Measurements from ENCODE around the gene RSPO3.
"Not testable (repeated sequence)": the region's sequence is repeated elsewhere in the genome, so short reads cannot be mapped to it uniquely, and the experiment has no call there.

Gene RSPO3

GRCh38 chr6:127118298-127119101 lies at the start of gene RSPO3:
Gene RSPO3, plus strand, starts transcription at chr6:127118671. Its CDS starts 522 bp downstream, at chr6:127119193.
- DNase-seq, result peak; percentile 85

- no peak for DNase-seq
These were observed 48.7 kb upstream of the RSPO3 start for GRCh38 chr6:127069659-127070279.

GRCh38 chr6:127073222-127073621 lies 45.2 kb upstream of the RSPO3 start:
- DNase-seq, result no peak

DNA sequence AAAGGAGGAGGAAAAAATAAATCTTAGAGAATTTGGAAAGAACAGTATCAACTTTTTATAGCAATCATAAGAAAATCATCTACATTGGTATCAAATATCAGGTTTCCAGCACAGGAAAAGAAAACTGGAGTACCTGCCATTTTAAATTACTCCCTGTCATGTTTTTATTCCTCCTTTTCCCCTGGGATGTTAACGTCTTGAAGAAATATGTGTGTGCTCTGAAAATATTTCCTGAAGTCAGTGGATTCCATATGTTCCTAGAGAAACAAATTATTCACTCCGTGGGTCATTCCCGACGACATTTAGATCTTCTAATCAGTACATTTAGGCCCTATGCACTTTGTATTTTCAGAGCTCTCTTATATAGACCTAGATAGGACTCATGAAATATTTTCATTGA lies 42.0 kb upstream of the RSPO3 start:
- no peak for DNase-seq

DNA sequence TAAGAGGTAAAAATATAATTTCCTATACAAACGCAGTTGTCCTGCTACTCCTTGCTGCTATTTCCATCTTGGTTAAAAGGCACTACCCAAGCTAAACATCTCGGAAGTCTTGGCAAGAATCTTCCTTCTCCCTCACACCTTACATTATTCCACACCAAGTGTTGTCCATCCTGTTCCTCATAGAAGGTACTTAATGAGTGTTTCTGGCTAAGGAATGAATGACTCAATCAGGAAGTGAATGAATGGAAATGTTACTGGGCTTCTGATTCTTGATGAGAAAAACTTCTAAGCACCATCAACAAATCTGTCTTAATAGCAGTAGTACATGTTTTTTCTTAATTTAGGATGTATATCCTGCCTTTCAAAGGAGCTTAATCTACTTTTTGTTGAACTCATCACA lies 40.6 kb upstream of the RSPO3 start:
- DNase-seq, result no peak

DNA sequence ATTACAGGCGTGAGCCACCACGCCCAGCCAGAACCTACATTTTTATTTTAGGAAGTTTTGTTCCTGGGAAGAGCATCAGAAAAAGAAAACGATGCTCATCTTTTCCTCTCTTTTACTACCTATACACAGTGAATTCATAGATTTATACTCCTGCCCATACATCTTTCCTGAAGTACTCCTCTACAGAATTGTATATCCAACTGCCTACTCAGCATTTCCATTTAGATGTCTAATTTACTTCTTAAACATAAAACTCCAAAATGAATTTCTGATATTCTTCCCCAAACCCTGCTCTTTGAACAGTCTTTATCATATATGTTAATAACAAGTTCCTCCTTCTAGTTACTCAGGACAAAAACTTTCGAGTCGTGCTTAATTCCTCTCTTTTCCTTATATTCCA lies 39.8 kb upstream of the RSPO3 start:
- DNase-seq, result no peak

GRCh38 chr6:127079681-127080080 lies 38.8 kb upstream of the RSPO3 start:
- DNase-seq, result no peak

DNA sequence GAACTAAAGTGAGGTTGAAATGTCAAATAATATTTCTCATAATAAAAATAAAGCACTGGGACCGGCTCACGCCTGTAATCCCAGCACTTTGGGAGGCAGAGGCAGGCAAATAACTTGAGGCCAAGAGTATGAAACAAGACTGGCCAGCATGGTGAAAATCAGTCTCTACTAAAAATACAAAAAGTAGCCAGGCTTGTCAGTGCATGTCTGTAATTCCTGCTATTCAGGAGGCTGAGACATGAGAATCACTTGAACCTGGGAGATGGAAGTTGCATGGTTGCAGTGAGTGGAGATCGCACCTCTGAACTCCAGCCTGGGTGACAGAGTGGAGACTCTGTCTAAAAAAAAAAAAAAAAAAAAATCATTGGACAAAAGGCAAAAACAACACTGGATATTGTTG lies 38.4 kb upstream of the RSPO3 start:
- no peak for DNase-seq

- DNase-seq, result no peak
These were observed 35.1 kb upstream of the RSPO3 start for GRCh38 chr6:127083231-127083962.

- no peak for DNase-seq
These were observed 34.5 kb upstream of the RSPO3 start for GRCh38 chr6:127083963-127084310.

DNA sequence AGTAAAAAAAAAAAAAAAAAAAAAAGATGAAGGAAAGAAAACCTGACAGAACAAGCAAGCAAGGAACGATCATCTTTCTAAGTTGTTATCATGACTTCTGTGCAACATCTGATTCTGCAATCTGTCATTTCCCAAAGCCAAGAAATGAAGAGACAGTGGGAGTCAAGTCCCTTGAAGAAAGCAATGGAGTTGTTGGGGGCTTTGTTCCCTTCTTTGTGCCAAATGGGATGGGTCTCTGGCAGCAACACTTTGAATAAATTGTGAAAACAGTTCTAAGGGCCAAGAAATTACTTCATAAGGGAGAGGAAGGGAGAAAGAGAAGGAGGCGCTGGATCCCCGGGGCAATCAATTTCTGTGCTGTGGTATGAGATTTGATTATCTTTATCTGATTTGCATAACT lies 33.3 kb upstream of the RSPO3 start:
- DNase-seq, result peak; percentile 22

- DNase-seq, result no peak
These were observed 28.4 kb upstream of the RSPO3 start for GRCh38 chr6:127090051-127090450.

DNA sequence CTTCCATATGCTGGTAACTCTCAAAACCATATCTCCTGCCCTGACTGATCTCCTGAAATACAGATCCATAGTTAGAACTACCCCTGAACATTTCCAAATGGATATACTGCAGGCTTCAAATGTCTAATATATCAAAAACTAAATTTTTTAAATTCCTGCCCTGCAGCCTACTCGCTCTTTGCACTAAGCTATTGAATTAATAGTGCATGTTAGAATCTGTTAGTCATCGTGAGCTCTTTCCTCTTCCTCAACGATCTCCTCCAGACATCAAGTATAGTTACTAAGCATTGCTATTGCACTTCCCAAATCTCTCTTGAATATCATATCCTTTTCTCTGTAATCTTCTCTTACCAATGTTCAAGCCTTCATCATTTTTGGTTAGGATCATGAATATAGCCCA lies 26.0 kb upstream of the RSPO3 start:
- DNase-seq, result no peak

- DNase-seq, result no peak
These were observed 23.7 kb upstream of the RSPO3 start for GRCh38 chr6:127094791-127095190.

GRCh38 chr6:127096167-127096566 lies 22.3 kb upstream of the RSPO3 start:
- DNase-seq, result no peak

DNA sequence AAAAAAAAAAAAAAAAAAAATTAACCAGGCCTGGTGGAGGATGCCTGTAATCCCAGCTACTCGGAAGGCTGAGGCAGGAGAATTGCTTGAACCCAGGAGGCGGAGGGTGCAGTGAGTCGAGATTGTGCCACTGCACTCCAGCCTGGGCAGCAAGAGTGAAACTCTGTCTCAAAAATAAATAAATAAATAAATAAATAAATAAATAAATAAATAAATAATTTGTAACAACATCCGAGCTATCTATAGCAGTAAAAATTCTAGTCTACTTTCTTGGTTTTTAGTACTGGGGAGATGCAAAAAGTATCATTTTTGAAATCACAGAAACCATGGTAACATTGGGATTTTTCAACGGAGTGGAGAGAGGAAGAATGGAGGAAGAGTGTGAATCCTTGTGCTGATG lies 21.0 kb upstream of the RSPO3 start:
- not testable (repeated sequence) for DNase-seq

- no peak for DNase-seq
These were observed 17.8 kb upstream of the RSPO3 start for GRCh38 chr6:127100510-127101140.

GRCh38 chr6:127102299-127102698 lies 16.2 kb upstream of the RSPO3 start:
- no peak for DNase-seq

DNA sequence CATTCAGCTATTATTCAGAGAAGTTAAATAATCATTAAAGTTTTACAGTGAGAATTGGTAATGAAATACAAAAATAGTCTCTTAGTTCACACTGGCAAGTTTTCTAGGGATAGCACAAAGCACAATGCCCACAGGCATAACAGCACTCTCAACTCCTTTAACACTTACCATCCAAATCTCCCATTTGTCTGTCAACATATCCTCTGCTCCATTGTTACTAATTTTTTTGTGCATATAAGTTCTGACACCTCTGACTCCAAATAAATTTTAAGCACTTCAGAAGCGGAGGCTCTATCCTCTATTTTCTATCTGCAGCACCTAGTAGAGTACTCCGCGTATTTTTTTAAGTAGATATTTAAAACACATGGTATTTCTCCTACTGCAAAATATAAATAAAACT lies 15.6 kb upstream of the RSPO3 start:
- DNase-seq, result no peak

DNA sequence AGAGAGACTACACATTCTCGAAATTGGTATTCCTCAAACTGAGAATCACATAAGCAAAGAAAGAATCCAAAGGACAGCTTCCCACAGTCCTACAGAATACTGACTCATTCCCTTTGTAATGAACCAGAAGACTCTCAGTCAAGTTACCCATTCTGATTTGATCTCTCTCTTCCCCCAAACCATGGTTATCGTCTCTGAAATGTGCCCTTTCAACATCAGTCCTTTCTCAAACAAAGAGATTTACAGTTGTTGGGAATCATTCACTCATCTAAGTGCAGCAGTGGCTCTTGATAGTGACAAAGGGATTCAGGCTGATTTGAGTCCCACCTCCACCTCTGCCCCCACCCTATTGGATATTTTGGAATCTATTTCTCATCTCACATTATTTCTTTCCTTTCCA lies 15.0 kb upstream of the RSPO3 start:
- DNase-seq, result no peak

DNA sequence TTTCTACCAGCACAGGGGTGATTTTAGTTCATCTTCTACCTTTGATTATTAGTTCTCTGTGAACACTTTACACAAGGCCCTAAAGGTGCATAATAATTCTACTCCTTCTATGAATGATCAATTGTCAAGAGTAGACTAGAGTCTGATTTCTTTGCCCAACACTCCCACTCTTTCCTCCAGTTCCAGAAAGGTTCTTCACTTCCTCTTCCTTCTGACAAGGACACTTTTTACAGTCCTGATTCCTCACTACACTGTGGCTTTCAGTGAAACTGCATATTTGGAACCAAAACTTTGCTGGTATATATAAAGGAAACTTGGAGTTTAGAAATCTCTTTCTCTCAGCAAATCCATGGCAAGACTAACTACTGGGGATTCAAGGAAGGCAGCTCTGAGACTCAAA lies 10.6 kb upstream of the RSPO3 start:
- no peak for DNase-seq

DNA sequence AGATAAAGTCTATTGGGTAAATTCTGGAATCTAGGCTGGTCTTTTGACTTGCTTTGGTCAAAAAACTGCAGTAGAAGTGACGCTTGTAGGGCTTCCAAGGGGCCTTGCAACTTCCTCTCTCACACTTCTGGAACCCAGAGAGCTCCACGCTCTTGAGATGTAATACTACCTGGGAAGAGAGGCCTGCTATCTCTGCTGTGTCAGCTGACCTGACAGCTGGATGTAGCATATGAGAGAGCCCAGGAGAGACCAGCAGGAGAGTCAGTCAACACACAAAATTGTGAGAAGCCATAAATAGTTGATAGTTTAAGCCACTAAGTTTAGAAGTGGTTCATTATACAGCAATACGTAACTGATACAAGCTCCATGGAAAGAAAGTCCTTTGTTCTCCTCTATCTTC lies 7.8 kb upstream of the RSPO3 start:
- DNase-seq, result no peak

- DNase-seq, result no peak
These were observed 6.9 kb upstream of the RSPO3 start for GRCh38 chr6:127111526-127111925.
